Caco-2 (cell line): ENCODE data around the gene ZRANB3. TPM values are rescaled to one million over a fixed set of nuclear protein-coding genes. Genes with fewer than 3 reads are reported as not detected.

Experiments
- BruUV-seq: library from RNA; stranded (reverse); fragments of 400-500 nt; replicated peaks from 2 replicates; lab custom pipeline; 2021; lab: Mats Ljungman, UMichigan
- CTCF ChIA-PET: fragments of 300-600 bp; sonication (Branson Sonifier 250); formaldehyde crosslinking; loops from one replicate; lab custom pipeline; 2022; ENCODE audit warnings: antibody characterized with exemption; lab: Charles Lee
- POLR2A ChIA-PET: fragments of 300-600 bp; sonication (Branson Sonifier 250); formaldehyde crosslinking; loops from one replicate; lab custom pipeline; 2022; ENCODE audit warnings: antibody characterized with exemption; lab: Charles Lee
- DNase-seq, 2 experiments: peaks; one replicate each; pipeline versions ENCODE4 v3.0.0 to v3.0.0-alpha.2; 2020 to 2022
- H3K27me3 ChIP-seq: replicated peaks from 2 replicates; pipeline ENCODE4 v1.6.0; 2011; ENCODE audit warnings: low read length; ENCODE audit not compliant: control insufficient read depth, insufficient read depth
- H3K36me3 ChIP-seq: 2 replicates; pipeline ENCODE4 v1.5.1; 2011; ENCODE audit warnings: low read length; ENCODE audit not compliant: control insufficient read depth, insufficient read depth
- H3K4me1 ChIP-seq: fragments of 250-450 bp; sonication (Bioruptor Pico); 2 replicates; pipeline ENCODE4 v1.5.1; 2020; ENCODE audit warnings: mild to moderate bottlenecking
- H3K4me3 ChIP-seq: 2 replicates; pipeline ENCODE4 v1.5.1; 2011; ENCODE audit warnings: low read depth, mild to moderate bottlenecking, control low read depth, low read length
- H3K9me3 ChIP-seq: fragments of 250-450 bp; sonication (Bioruptor Pico); 2 replicates; pipeline ENCODE4 v1.5.1; 2020; ENCODE audit warnings: mild to moderate bottlenecking, moderate library complexity
- H3K27ac Mint-ChIP-seq: one replicate; pipeline ENCODE4 v1.8.0; 2022; ENCODE audit warnings: mixed read lengths; ENCODE audit not compliant: unreplicated experiment
- H3K27me3 Mint-ChIP-seq: one replicate; pipeline ENCODE4 v1.8.0; 2022; ENCODE audit warnings: mixed read lengths; ENCODE audit not compliant: insufficient read depth, unreplicated experiment
- H3K36me3 Mint-ChIP-seq: one replicate; pipeline ENCODE4 v1.8.0; 2022; ENCODE audit warnings: mild to moderate bottlenecking, mixed read lengths; ENCODE audit not compliant: insufficient read depth, unreplicated experiment
- H3K4me1 Mint-ChIP-seq: one replicate; pipeline ENCODE4 v1.8.0; 2022; ENCODE audit warnings: low read depth, mixed read lengths; ENCODE audit not compliant: unreplicated experiment
- H3K4me3 Mint-ChIP-seq: one replicate; pipeline ENCODE4 v1.8.0; 2022; ENCODE audit warnings: mild to moderate bottlenecking, moderate library complexity, mixed read lengths; ENCODE audit not compliant: unreplicated experiment
- H3K9me3 Mint-ChIP-seq: one replicate; pipeline ENCODE4 v1.8.0; 2022; ENCODE audit warnings: mixed read lengths; ENCODE audit not compliant: unreplicated experiment
- intact Hi-C: fragments of 100-400 bp; cut with micrococcal nuclease; formaldehyde crosslinking; loops from one replicate; pipeline ENCODE4 v1.10.0; 2022; ENCODE audit not compliant: unreplicated experiment
- total RNA-seq: library from RNA; stranded (reverse); gene quantifications from 2 replicates; pipeline ENCODE4 v1.2.3, GENCODE V29; 2022
- TF ChIP-seq, protein P1 (sequence below), 2 experiments: fragments of 200-600 bp in 1 of 2; IDR thresholded peaks; 1 replicate in 1 of 2; 2 replicates in 1 of 2; pipeline versions ENCODE4 v1.5.1 to v1.8.0; 2011 to 2022; ENCODE audit warnings: antibody characterized with exemption in 1 of 2, control low read depth in 1 of 2, inconsistent platforms in 1 of 2, low read depth in 1 of 2, low read length in 1 of 2, mild to moderate bottlenecking in 1 of 2, moderate library complexity in 1 of 2; ENCODE audit not compliant: insufficient read depth in 1 of 2, severe bottlenecking in 1 of 2, unreplicated experiment in 1 of 2

Gene ZRANB3
- total RNA-seq, 1 experiment from 2014 or later, result 17.0 TPM

DNA sequence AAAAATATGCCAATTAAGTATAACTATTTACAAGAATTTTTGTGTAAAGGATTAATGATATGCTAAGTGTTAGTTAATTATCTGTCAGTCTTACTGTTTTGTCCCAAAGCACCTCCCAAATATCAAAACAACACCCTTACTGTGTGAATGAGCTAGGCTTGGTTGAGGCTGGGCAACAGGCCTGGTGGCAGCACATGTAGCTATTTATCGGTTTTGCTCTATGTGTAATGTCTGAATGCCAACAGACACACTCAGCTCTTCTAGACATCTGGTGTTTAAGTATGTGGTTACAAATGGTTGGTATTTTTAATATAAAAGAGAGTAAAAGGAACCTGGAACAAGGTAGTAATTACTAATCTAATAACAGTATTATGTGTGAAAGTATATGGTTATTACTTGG is 303.6 kb downstream of the ZRANB3 start:
- POLR2A ChIA-PET, result no interaction called here
- TF ChIP-seq, protein P1, sequence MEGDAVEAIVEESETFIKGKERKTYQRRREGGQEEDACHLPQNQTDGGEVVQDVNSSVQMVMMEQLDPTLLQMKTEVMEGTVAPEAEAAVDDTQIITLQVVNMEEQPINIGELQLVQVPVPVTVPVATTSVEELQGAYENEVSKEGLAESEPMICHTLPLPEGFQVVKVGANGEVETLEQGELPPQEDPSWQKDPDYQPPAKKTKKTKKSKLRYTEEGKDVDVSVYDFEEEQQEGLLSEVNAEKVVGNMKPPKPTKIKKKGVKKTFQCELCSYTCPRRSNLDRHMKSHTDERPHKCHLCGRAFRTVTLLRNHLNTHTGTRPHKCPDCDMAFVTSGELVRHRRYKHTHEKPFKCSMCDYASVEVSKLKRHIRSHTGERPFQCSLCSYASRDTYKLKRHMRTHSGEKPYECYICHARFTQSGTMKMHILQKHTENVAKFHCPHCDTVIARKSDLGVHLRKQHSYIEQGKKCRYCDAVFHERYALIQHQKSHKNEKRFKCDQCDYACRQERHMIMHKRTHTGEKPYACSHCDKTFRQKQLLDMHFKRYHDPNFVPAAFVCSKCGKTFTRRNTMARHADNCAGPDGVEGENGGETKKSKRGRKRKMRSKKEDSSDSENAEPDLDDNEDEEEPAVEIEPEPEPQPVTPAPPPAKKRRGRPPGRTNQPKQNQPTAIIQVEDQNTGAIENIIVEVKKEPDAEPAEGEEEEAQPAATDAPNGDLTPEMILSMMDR (IDR thresholded peaks at IDR 0.05; ENCODE audit: insufficient read depth in 1 of 2, low read depth in 1 of 2, low read length in 1 of 2, severe bottlenecking in 1 of 2, unreplicated experiment in 1 of 2), result no peak
- no peak overlapping the region for H3K4me3 Mint-ChIP-seq
- H3K4me1 Mint-ChIP-seq, result no peaks in the 10 kb centered on the region
- DNase-seq, result no peak
- H3K27me3 Mint-ChIP-seq, result no peaks in the 10 kb centered on the region
- no TSS peak for BruUV-seq
- Histone ChIP-seq H3K4me1 (no peaks in the 10 kb centered on the region), H3K9me3 (no peaks in the 10 kb centered on the region), H3K27me3 (no peaks in the 10 kb centered on the region), H3K36me3 (no peaks in the 10 kb centered on the region), H3K4me3 (no peak overlapping the region)
- H3K36me3 Mint-ChIP-seq, result no peaks in the 10 kb centered on the region
- intact Hi-C loops, result no loop called here
- H3K9me3 Mint-ChIP-seq, result no peaks in the 10 kb centered on the region
- CTCF ChIA-PET, result no interaction called here
- H3K27ac Mint-ChIP-seq, result no peak overlapping the region

DNA sequence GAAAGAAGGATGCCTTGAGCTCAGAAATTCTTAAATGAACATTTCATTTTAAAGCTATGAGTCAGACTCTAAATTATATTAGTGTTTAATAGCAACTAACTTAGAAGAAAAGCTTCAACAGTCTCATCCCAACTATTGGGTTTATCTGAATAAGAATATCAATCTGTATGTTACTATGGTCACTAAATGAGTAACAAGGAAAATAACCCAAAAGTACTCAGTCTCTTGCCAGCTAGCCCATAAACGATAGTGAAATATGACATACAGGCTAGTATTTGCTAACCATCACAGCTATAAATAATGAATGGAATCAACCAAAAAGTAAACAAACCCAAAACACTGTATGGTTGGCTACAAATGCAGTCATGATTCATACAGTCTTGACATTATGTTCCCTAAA is 304.1 kb downstream of the ZRANB3 start:
- TF ChIP-seq, protein P1 (IDR thresholded peaks at IDR 0.05; ENCODE audit: insufficient read depth in 1 of 2, low read depth in 1 of 2, low read length in 1 of 2, severe bottlenecking in 1 of 2, unreplicated experiment in 1 of 2), result no peak
- intact Hi-C loops, result no loop called here
- Histone ChIP-seq H3K9me3 (no peaks in the 10 kb centered on the region), H3K36me3 (no peaks in the 10 kb centered on the region), H3K27me3 (no peaks in the 10 kb centered on the region), H3K4me3 (no peak overlapping the region), H3K4me1 (no peaks in the 10 kb centered on the region)
- Mint-ChIP-seq H3K27ac (no peak overlapping the region), H3K4me1 (no peaks in the 10 kb centered on the region), H3K4me3 (no peak overlapping the region), H3K36me3 (no peaks in the 10 kb centered on the region), H3K9me3 (no peaks in the 10 kb centered on the region), H3K27me3 (no peaks in the 10 kb centered on the region)
- DNase-seq, result no peak
- POLR2A ChIA-PET, result no interaction called here
- CTCF ChIA-PET, result no interaction called here
- BruUV-seq, result no TSS peak

DNA sequence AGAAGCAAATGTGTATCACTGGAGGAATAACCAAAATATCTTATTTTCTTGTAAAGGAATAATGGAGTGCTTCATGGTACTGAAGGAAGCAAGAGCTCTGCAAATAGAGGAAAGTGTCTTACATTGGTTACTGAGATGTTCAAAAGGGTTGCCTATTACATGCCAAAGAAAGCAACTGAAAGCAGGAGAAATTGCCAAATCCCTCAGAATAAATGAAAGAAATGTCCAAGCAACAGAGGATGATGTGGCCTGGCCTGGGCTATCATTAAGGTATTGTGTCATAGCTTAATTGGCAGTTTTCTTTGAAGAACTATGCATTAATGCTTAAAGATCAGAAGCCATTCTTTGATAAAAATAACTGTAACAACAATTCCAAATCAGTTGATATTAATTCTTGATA is 305.2 kb downstream of the ZRANB3 start:
- ChIA-PET POLR2A (no interaction called here), CTCF (no interaction called here)
- Histone ChIP-seq H3K4me1 (no peaks in the 10 kb centered on the region), H3K36me3 (no peaks in the 10 kb centered on the region), H3K9me3 (no peaks in the 10 kb centered on the region), H3K27me3 (no peaks in the 10 kb centered on the region), H3K4me3 (no peak overlapping the region)
- Mint-ChIP-seq H3K4me1 (no peaks in the 10 kb centered on the region), H3K4me3 (no peak overlapping the region), H3K27me3 (no peaks in the 10 kb centered on the region), H3K9me3 (no peaks in the 10 kb centered on the region), H3K27ac (no peak overlapping the region), H3K36me3 (no peaks in the 10 kb centered on the region)
- no peak for DNase-seq
- TF ChIP-seq, protein P1 (IDR thresholded peaks at IDR 0.05; ENCODE audit: insufficient read depth in 1 of 2, low read depth in 1 of 2, low read length in 1 of 2, severe bottlenecking in 1 of 2, unreplicated experiment in 1 of 2), result no peak
- intact Hi-C loops, result no loop called here
- BruUV-seq, result no TSS peak
